Measurements from ENCODE around the gene RHBDL1.
A peak's percentile ranks its signal among the peaks of the same experiment; 100 is the strongest.

The RHBDL1 gene

DNA sequence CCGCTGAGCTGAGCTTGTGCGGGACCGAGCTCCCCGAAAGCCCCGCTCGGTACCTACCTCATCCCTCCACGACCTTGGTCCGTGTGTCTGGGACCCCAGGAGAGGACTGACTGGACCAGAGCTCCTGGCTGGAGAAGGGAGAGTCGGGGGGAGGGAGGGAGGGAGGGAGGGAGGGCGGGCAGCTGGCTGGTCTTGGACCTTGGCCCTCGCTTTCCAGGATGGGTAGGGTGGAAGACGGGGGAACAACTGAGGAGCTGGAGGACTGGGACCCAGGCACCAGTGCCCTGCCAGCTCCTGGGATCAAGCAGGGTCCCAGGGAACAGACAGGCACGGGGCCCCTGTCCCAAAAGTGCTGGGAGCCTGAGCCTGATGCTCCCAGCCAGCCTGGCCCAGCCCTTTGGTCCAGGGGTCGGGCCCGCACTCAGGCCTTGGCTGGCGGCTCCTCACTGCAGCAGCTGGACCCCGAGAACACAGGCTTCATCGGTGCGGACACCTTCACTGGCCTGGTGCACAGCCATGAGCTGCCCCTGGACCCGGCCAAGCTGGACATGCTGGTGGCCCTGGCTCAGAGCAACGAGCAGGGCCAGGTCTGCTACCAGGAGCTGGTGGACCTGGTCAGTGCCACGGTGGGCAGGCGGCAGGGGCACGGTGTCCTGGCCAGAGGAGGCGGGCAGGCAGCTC is 553 bp downstream of the RHBDL1 start:
- DNase-seq (ENCODE audit: low read depth) = no peak

DNA sequence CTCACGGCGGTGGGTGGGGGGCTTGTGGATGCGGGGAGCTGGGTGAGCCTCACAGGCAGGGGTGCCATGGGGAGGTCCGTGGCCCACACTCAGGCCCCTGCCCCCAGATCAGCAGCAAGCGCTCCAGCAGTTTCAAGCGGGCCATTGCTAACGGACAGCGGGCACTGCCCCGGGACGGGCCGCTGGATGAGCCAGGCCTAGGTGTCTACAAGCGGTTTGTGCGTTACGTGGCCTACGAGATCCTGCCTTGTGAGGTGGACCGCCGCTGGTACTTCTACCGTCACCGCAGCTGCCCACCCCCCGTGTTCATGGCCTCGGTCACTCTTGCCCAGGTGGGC is 1.1 kb downstream of the RHBDL1 start:
- no peak for DNase-seq (ENCODE audit: low read depth)

DNA sequence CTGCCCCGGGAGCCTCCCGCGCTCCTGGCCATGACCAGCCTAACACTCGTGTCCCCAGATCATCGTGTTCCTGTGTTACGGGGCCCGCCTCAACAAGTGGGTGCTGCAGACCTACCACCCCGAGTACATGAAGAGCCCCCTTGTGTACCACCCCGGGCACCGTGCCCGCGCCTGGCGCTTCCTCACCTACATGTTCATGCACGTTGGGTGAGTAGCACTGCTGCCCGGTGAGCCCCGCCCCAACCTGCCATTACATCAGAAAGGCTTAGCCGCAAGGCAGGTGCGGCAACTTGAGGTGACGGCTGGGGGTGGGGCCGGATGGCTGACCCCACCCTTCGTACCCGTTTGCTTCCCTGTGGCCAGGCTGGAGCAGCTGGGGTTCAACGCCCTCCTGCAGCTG is 1.4 kb downstream of the RHBDL1 start:
- DNase-seq (ENCODE audit: low read depth) = no peak

DNA sequence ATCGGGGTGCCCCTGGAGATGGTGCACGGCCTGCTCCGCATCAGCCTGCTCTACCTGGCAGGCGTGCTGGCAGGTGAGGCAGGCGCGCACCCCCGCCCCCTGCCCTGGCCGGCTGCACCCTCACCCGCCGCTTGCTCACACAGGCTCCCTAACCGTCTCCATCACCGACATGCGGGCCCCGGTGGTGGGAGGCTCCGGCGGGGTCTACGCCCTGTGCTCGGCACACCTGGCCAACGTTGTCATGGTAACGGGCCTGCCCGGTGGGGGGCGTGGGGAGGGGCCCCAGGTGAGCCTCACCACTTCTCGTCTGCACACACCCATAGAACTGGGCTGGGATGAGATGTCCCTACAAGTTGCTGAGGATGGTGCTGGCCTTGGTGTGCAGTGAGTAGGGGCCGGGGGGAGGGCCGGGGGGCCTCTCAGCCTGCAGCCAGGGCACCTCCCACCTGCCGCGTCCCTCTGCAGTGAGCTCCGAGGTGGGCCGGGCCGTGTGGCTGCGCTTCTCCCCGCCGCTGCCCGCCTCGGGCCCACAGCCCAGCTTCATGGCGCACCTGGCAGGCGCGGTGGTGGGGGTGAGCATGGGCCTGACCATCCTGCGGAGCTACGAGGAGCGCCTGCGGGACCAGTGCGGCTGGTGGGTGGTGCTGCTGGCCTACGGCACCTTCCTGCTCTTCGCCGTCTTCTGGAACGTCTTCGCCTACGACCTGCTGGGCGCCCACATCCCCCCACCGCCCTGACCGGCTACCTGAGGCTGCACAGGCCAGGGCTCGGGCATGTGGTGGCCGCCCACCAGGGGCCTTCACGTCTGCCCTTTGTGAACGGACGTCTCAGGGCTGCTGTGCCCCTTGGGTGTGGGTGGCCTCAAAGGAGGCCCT is 2.1 kb downstream of the RHBDL1 start:
- no peak for DNase-seq (ENCODE audit: low read depth)

DNA sequence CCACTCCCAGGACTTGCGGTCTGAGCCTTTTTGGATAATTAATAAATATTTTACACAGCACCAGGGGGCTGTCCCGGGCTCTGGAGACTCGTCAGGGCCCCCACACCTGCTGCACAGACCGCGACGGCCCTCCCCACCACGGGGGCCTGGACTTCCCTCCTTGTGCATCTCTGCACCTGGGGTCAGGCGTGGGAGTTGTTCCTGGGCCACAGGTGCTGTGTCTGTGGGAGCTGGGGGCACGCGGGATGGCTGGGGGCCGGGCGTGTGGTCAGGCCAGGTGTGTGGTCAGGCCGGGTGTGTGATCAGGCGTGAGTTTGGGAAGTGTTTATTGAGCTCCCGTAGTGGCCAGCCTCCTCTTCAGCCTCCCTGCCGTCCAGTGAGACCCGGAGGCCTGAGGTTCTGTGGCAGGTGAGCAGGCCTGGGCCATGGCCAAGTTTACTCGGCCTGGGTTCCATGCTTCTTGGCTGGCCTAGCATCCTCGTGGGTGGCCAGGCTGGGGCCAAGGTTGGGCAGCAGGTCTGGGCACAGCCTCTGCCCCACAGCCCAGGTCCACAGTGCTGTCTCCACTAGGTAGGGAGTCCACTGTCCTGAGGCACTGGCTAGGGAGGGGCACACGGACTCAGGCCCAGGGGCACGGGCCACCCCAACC is 2.9 kb downstream of the RHBDL1 start:
- no peak for DNase-seq (ENCODE audit: low read depth)

DNA sequence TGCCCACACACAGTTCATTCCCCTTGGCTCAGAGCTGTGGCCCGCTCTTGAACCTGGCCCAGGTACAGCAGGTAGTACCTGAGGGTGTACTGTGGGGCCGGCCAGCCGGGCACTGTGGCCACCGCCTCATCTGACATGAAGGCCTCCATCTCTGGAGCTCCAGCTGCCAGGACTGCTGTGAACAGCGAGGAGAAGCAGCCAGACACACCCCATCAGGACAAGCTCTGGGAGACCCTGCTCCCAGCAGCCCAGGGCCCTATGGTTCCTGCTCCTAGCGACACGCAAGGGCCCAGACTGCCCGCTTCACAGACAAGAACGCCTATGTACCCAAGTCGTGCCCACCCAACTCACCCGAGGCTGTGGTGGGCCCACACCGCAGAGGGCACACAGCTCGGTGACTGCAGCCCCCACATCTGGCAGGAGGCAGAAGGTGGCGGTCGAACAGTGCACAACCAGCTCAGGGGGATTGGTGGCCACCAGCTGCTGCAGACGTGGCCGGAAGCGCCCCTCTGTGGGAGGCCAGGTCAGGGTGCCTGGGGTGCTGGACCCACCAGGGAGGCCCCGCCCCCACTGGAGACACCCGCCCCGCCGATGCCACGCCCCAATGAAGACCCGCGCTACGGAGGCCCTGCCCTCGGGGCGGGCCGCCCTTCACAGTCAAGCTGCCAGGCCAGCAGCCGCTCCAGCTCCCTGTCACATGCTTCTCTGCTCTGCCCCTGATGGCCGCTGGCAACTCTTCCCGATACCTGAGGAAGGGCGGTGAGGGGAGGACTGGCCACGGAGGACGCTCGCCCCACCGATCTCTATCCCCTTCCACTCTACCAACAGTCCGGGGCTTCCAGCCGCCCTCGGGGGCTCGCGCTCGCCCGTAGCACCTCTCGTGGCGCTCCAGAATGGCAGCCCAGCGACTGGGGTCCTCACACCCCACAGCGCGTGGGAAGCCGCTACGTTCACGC is 3.7 kb downstream of the RHBDL1 start:
- DNase-seq (ENCODE audit: low read depth) = peak; percentile 44

DNA sequence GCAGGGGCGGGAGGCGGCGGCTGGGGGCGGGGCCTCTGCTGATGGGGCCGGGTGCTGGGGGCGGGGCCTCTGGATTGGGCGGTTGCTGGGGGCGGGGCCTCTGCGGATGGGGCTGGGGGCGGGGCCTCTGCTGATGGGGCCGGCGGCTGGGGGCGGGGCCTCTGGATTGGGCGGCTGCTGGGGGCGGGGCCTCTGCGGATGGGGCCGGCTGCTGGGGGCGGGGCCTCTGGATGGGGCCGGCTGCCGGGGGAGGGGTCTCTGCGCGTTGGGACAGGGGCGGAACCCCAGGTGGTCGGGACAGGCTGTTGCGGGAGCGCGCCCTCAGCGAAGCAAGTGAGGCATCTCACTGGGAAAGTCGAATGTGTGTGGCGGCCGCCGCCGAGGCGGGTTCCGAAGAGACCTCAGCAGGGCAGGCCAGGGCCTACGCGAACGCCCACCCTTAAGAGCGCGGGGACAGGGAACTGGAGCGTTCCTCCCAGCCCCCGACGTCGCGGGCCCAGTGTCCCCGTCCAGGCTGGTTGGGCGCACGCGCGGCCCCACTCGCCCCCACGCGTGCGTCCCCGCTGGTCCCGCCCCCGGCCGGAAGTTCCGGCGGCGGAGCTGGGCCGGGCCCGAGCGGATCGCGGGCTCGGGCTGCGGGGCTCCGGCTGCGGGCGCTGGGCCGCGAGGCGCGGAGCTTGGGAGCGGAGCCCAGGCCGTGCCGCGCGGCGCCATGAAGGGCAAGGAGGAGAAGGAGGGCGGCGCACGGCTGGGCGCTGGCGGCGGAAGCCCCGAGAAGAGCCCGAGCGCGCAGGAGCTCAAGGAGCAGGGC is 4.5 kb downstream of the RHBDL1 start, which contains the start of gene STUB1:
Gene STUB1 (plus strand): TSS at position 597 of the 811 bp plus-strand sequence. CDS start 116 bp downstream, at position 713.
- peak; percentile 81 for DNase-seq (ENCODE audit: low read depth)

DNA sequence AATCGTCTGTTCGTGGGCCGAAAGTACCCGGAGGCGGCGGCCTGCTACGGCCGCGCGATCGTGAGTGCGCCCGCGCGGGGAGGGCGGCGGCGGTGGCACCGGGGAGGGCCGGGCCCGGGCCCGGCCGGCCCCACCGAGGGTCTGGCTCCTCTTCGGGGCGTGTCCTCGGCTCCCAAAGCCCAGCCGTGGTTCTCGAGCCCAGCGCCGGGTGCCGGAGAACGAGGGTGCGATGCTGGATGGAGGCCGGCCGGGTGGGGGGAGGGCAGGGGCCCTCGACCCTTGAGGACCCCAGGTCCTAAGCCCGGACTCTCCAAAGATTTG is 5.1 kb downstream of the RHBDL1 start:
- DNase-seq (ENCODE audit: low read depth) = no peak

DNA sequence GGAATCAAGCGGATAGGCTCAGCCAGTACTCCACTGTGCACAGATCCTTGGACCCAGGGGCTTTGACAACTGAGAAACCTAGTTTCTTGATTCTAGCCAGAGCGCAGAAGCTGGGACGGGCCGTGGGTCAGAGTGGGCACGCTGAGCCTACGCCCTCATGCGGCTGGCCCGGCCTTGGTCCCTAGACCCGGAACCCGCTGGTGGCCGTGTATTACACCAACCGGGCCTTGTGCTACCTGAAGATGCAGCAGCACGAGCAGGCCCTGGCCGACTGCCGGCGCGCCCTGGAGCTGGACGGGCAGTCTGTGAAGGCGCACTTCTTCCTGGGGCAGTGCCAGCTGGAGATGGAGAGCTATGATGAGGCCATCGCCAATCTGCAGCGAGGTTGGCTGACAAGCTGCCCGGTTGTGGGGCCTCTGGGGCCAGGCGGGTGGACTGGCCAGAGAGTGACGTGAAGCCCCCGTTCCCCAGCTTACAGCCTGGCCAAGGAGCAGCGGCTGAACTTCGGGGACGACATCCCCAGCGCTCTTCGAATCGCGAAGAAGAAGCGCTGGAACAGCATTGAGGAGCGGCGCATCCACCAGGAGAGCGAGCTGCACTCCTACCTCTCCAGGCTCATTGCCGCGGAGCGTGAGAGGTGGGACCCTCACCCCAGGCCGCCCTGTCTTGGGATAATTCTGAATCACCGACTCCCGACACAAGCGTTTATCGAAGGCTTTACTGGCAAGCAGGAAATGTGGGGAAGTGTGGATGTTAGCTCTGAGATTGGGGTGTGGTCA is 5.7 kb downstream of the RHBDL1 start:
- no peak for DNase-seq (ENCODE audit: low read depth)

DNA sequence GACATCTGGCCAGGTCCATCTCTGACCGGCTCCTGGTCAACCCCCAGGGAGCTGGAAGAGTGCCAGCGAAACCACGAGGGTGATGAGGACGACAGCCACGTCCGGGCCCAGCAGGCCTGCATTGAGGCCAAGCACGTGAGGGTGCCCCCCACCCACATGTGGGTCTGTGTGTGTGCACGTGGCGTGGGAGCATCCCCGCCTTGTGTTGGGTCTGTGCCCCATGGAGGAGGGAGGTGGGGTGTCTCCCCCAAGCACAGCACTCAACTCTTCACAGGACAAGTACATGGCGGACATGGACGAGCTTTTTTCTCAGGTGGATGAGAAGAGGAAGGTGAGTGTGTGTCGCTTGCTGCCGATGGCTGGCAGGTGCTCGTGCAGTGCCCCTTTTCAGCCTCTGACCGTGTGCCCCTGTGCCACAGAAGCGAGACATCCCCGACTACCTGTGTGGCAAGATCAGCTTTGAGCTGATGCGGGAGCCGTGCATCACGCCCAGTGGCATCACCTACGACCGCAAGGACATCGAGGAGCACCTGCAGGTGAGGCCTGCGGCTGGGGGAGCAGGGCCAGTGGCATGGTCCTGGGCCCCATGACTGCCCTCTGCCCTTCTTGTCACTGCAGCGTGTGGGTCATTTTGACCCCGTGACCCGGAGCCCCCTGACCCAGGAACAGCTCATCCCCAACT is 6.4 kb downstream of the RHBDL1 start:
- no peak for DNase-seq (ENCODE audit: low read depth)

DNA sequence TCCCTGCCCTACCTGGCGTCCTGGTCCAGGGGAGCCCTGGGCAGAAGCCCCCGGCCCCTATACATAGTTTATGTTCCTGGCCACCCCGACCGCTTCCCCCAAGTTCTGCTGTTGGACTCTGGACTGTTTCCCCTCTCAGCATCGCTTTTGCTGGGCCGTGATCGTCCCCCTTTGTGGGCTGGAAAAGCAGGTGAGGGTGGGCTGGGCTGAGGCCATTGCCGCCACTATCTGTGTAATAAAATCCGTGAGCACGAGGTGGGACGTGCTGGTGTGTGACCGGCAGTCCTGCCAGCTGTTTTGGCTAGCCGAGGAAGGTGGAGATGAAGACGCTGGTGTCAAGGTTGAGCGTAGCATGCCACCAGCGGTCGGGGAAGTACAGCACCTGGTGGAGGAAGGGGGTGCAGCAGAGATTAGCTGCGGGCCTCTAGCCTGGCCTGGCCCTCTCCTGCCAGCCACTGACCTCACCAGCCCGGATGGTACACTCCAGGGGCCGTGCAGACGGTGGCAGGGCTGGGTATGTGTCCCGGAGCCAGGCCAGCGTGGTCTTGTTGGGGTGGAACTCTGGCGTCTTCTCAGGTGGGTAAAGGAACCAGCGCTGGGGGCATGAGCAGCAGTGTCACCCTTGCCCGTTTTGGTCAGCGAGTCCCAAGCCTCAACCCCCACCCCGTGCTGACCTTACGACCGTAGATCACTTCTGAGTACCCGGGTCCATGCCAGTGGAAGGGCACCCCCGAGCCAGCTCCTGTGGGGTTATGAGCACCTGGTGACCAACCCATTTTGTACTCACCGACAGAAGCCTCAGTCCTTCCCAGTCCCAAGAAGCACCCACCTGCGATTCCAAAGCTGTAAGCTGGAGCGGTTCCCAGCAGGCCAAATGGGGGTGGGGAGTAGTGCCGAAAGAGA is 7.3 kb downstream of the RHBDL1 start:
- DNase-seq (ENCODE audit: low read depth) = no peak

DNA sequence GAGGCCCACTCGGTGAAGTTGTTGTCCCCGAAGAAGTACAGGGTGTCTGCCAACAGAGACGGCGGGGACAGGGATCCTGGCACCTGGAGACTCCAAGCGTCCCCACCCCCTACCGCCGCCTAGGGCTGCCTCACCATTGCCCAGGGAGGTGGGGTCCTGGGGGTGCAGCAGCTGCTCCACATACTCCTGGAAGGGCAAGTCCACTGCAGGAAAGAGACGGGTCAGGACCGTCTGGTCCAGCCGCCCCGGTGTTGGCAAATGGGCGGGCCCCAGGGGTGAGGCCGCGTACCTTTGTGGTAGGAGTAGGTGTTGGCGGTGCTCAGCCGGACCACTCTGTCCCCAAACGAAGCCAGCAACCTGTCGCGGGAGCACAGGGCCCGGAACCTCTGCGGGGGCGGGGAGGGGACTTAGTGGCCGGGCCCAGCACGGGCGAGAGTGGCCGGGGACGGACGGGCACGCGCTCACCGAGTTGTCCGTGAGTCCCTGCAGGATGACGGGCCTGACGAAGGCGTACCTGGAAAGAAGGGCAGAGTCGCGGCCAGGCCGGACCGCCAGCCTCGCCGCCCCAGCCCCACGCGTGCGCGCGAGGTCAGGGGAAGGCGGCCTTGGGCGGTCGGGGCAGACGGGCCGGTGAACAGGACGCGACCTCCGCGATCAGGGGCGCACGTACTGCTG is 8.1 kb downstream of the RHBDL1 start:
- no peak for DNase-seq (ENCODE audit: low read depth)

DNA sequence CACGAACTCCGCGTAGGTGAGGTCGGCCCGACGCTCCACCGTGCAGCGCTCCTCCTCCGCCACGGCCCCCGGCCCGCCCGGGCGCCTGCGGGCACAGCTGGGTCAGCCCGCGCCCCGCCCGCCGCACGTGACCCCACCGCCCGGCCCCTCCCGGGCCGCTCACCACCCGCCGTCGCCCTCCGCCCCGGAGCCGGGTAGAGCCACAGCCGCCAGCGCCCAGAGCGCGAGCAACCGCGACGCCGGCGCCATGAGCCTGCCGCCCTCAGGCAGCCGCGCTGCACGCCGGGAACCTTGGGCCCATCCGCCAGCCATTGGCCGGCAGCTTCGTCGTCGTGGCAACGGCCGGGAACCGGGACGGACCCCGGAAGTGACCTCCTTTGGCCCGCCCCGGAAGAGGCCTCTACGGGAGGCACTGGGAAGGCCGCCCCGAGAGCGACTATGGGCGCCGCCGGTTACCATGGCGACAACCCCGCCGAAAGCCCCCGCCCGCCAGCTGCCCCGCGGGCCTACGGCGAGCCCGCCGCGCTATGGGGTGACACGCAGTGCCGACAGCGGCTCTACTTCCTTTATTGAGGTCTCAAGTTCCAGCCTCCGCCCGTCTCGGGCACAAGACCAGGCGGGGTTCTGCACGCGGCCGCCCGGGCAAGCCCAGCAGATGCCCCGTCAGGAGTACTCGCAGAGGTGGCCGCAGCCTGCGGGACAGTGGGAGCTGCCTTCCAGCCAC is 8.8 kb downstream of the RHBDL1 start, which contains the start of gene JMJD8:
Gene JMJD8 (minus strand): TSS at position 264 of the 724 bp plus-strand sequence. CDS start 15 bp downstream, at position 249.
- DNase-seq (ENCODE audit: low read depth) = peak; percentile 97

DNA sequence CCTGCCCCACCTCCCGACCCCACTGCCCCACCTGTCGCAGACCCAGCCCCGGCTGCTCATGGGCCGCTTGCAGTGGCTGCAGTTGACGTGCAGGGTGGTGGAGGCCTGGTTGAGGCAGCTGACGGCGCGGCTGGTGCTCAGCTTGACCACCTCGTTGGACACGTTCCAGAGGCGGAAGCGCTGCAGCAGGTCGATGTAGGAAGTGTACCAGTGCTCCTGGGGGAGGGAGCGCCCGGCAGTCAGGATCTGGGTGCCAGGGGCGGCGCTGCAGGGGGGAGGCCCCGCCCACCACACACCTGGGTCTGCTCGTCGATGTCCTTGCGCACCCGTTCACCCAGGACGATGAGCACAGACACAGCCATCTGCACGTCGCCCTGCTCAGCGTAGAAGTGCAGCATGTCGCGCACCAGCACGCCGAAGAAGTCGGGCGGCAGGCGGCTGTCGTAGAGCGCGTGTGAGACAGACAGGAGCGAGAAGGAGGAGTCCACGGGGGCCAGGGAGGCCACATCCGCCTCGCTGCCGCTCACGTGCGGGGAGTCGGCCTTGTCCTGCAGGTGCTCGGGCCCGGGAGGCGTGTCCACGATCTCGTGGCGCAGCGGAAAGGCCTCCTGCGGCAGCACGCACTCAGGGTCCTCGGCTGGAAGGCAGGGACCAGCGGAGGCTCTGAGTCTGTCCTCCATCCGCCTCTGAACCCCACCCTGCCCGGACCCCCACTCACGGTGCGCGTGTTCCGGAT is 9.7 kb downstream of the RHBDL1 start:
- no peak for DNase-seq (ENCODE audit: low read depth)

DNA sequence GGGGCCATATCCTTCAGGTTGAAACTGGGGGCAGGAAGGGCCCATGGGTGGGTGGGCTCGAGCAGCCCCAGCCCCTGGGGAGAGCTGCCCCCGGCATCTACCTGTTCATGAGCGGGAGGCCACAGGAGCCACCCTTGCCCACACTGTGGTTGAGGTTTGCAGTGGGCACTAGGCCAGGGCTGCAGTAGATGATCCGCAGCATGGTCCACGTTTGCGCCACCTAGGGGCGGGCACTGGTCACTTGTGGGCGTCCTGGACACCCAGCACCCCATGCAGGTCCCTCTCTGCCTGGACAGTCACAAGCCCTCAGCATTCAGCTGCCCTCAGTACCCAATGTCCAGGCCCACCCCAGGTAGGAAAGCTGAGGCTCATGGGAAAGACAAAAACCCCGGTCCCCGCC is 10.5 kb downstream of the RHBDL1 start:
- no peak for DNase-seq (ENCODE audit: low read depth)

DNA sequence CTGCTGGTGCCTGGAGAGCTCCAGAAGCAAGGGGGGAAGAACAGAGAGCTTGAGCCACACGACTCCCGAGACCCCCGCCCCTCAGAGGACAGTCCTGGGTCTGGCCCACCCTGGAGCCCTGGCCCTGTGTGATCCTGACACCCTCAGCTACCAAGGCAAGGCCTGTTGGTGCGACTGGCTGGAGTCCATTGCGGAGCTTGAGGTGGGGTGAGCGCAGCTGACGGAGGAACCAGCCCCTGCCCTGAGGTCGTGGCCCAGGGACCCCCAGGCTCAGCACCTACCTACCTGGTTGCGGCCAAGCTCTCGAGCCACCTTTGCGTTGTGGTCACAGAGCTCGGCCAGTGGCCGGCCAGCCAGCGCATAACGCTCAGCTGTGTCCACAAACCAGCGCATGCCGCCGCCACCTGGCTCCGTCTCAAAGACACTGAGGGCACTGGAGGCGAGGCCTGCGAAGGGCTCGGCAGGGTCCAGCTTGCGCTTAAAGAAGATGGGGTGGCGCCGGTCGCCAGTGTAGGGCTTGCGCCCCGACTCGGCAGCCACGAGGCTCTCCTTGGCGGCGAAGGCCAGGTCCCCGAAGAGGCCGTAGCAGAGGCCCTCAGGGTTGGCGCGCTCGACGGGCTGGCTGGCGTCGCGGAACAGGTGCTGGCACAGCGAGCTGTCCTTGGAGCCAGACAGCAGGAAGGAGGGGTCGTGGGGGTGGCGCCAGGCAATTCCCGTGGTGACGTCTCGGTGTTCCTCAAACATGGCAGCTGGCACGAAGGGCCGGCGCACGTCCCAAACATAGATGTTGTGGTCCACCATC is 11.2 kb downstream of the RHBDL1 start:
- no peak for DNase-seq (ENCODE audit: low read depth)
